Fibroblast of lung (primary cell): ENCODE measurements around the gene NRGN. TPM values are rescaled to one million over a fixed set of nuclear protein-coding genes. Genes with fewer than 3 reads are reported as not detected.
A peak's percentile ranks its signal among the peaks of the same experiment; 100 is the strongest.

ENCODE experiments used
- DNase-seq, 2 donors: peaks; one replicate each; pipeline versions ENCODE4 v3.0.0 to v3.0.0-alpha.2; 2010; ENCODE audit warnings: low read depth in 2 of 2
- H2AFZ ChIP-seq: 2 replicates; pipeline ENCODE4 v1.5.1; 2012; ENCODE audit warnings: low read length, control low read depth, inconsistent platforms
- H3K27ac ChIP-seq: 2 replicates; pipeline ENCODE4 v1.5.1; 2011; ENCODE audit warnings: low read length, control low read depth; ENCODE audit not compliant: insufficient read depth
- H3K27me3 ChIP-seq: 2 replicates; pipeline ENCODE4 v1.5.1; 2011; ENCODE audit warnings: mild to moderate bottlenecking, low read length; ENCODE audit not compliant: control insufficient read depth, insufficient read depth
- H3K36me3 ChIP-seq: 2 replicates; pipeline ENCODE4 v1.5.1; 2011; ENCODE audit warnings: low read length; ENCODE audit not compliant: control insufficient read depth, insufficient read depth
- H3K4me1 ChIP-seq: 2 replicates; pipeline ENCODE4 v1.5.1; 2011; ENCODE audit warnings: low read length; ENCODE audit not compliant: control insufficient read depth, insufficient read depth; ENCODE audit errors: extremely low read depth
- H3K4me2 ChIP-seq: 2 replicates; pipeline ENCODE4 v1.5.1; 2011; ENCODE audit warnings: low read length, control low read depth; ENCODE audit not compliant: insufficient read depth; ENCODE audit errors: extremely low read depth
- H3K4me3 ChIP-seq, 4 experiments: fragments of 200-600 bp in 1 of 4; sonication (generic) in 1 of 4; replicated peaks in 1 of 4; 2 replicates each; pipeline ENCODE4 v1.5.1; 2011 to 2016; ENCODE audit warnings: low read length in 4 of 4, low read depth in 3 of 4, mild to moderate bottlenecking in 3 of 4, control low read depth in 2 of 4, inconsistent platforms in 1 of 4, mixed read lengths in 1 of 4; ENCODE audit not compliant: insufficient read depth in 1 of 4; ENCODE audit errors: control extremely low read depth in 1 of 4
- H3K79me2 ChIP-seq: 2 replicates; pipeline ENCODE4 v1.5.1; 2012; ENCODE audit warnings: mild to moderate bottlenecking, low read length, inconsistent platforms; ENCODE audit not compliant: control insufficient read depth, insufficient read depth
- H3K9ac ChIP-seq: 2 replicates; pipeline ENCODE4 v1.5.1; 2011; ENCODE audit warnings: mild to moderate bottlenecking, low read length, control low read depth; ENCODE audit not compliant: insufficient read depth
- H3K9me3 ChIP-seq: 2 replicates; pipeline ENCODE4 v1.5.1; 2012; ENCODE audit warnings: low read depth, low read length; ENCODE audit not compliant: control insufficient read depth, insufficient read depth
- H4K20me1 ChIP-seq: 2 replicates; pipeline ENCODE4 v1.5.1; 2011; ENCODE audit warnings: low read length; ENCODE audit not compliant: control insufficient read depth, insufficient read depth; ENCODE audit errors: extremely low read depth
- CTCF ChIP-seq, 2 donors: IDR thresholded peaks in 1 of 2; conservative IDR thresholded peaks in 1 of 2; 1 replicate in 1 of 2; 2 replicates in 1 of 2; pipeline ENCODE4 v1.5.1; 2011 to 2012; ENCODE audit warnings: low read length in 2 of 2, control low read depth in 1 of 2, inconsistent platforms in 1 of 2, low read depth in 1 of 2, mild to moderate bottlenecking in 1 of 2
- EZH2 ChIP-seq: IDR thresholded peaks from 2 replicates; pipeline ENCODE4 v1.5.1; 2012; ENCODE audit warnings: low read length, control low read depth, mild to moderate bottlenecking; ENCODE audit errors: missing control alignments
- polyA plus RNA-seq, 2 donors: library from polyadenylated mRNA; depleted of rRNA in 1 of 2; stranded (reverse) in 1 of 2; unstranded in 1 of 2; fragments of >200 nt; gene quantifications; 2 replicates each; pipeline ENCODE4 v1.2.1, GENCODE V29; 2011 to 2012; ENCODE audit warnings: missing spikeins in 1 of 2
- total RNA-seq: library from RNA; depleted of rRNA; stranded (reverse); fragments of >200 nt; gene quantifications from 2 replicates; pipeline ENCODE4 v1.2.1, GENCODE V29; 2014

Gene NRGN
- total and polyA plus RNA-seq, 2 donors (not counting 1 experiment from before 2014, with no cell fraction given), result 0.17 to 4.9 TPM

- Histone ChIP-seq H3K9me3 (no peaks in the 10 kb centered on the region), H3K4me2 (peak overlapping the region; percentile 87), H3K9ac (no peak overlapping the region), H3K4me1 (peaks cover 9% of the 10 kb centered on the region), H3K27ac (no peak overlapping the region), H3K4me3 (peak overlapping the region; percentile 9 to 57 (median 28)), H3K36me3 (peaks cover 2% of the 10 kb centered on the region), H2AFZ (no peak overlapping the region), H3K79me2 (no peaks in the 10 kb centered on the region), H3K27me3 (peaks cover 3% of the 10 kb centered on the region), H4K20me1 (no peaks in the 10 kb centered on the region)
- DNase-seq, result no peak
- TF ChIP-seq EZH2, result peak; percentile 54
- TF ChIP-seq CTCF (conservative IDR thresholded peaks at IDR 0.05 in 1 of 2, IDR thresholded peaks at IDR 0.05 in 1 of 2; ENCODE audit: low read depth in 1 of 2, low read length in 2 of 2), result no peak
These were observed 22.9 kb downstream of the NRGN start for GRCh38 chr11:124762624-124763155.

DNA sequence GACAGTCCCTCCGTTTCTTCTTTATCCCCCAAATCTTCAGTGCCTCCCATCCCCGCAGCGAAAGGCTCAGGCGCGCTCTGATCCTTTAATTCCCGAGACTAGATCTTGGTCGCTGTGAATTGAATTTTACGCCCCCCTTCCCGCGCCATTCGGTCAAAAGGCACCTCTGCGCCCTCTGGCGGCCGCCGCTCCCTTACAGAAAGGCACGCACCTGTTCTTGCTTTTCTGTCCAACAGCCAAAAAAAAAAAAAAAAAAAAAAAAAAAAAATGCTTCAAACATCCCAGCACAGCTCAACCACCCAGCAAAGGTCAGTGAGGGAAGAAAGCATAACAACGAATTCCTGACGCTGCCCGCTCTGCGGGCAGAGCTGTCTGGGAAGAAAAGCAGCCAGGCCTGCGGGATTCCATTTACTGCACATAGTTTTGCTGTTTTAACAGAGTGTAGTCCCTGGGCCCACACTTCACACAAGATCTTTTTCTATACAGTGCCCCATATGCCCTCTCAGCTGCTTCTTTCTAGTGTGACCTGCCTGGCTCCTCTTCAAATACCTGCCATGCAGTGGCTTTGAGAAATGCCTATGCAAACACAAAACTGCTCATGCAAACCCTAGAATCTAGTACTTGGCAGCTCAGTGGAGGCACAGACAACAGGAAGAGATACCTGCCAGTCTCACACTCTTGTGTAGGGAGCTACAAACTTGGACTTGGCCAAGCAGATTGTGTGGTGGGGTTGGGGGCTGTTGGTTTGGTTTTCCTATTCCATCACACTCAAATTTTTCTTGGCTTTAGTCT, 23.6 kb downstream of the NRGN start:
- peaks cover 9% of the 10 kb centered on the region for H3K4me1 ChIP-seq
- peak; percentile 50 to 66 for DNase-seq
- H3K9ac ChIP-seq, result no peak overlapping the region
- H3K4me3 ChIP-seq, result peak overlapping the region; percentile 9 to 57 (median 28)
- H3K9me3 ChIP-seq, result no peaks in the 10 kb centered on the region
- peak; percentile 73 to 80 for TF ChIP-seq CTCF (conservative IDR thresholded peaks at IDR 0.05 in 1 of 2, IDR thresholded peaks at IDR 0.05 in 1 of 2; ENCODE audit: low read depth in 1 of 2, low read length in 2 of 2)
- TF ChIP-seq EZH2, result no peak
- no peak overlapping the region for H3K27ac ChIP-seq
- no peaks in the 10 kb centered on the region for H4K20me1 ChIP-seq
- H3K79me2 ChIP-seq, result no peaks in the 10 kb centered on the region
- no peak overlapping the region for H2AFZ ChIP-seq
- H3K4me2 ChIP-seq, result peak overlapping the region; percentile 87
- peaks cover 2% of the 10 kb centered on the region for H3K36me3 ChIP-seq
- H3K27me3 ChIP-seq, result peaks cover 3% of the 10 kb centered on the region

DNA sequence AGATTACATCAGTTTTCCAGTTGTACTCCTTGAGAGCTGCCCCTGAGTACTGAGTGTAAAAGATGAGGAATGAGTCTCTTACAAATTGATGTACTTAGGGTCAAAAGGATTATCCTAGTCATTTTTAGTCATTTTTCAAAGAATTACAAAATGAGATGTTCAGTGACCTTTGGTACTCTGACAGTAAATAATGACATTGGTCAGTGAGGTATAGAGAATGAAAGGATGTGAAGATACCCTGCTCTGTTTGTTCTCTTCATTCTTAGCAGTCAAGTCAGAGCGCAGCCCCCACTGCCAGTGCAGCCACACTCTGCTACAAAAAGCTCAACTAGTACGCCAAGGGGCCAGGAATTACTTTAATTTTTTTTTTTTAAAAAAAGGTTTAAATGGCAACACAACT, 26.4 kb downstream of the NRGN start:
- peaks cover 2% of the 10 kb centered on the region for H3K36me3 ChIP-seq
- H3K27ac ChIP-seq, result no peak overlapping the region
- H3K9me3 ChIP-seq, result no peaks in the 10 kb centered on the region
- TF ChIP-seq EZH2, result no peak
- no peak for TF ChIP-seq CTCF (conservative IDR thresholded peaks at IDR 0.05 in 1 of 2, IDR thresholded peaks at IDR 0.05 in 1 of 2; ENCODE audit: low read depth in 1 of 2, low read length in 2 of 2)
- no peak overlapping the region for H3K4me2 ChIP-seq
- no peak for DNase-seq
- no peaks in the 10 kb centered on the region for H3K79me2 ChIP-seq
- H3K4me3 ChIP-seq, result no peak overlapping the region
- no peaks in the 10 kb centered on the region for H3K27me3 ChIP-seq
- H4K20me1 ChIP-seq, result no peaks in the 10 kb centered on the region
- no peak overlapping the region for H3K9ac ChIP-seq
- no peak overlapping the region for H2AFZ ChIP-seq
- H3K4me1 ChIP-seq, result peaks cover 3% of the 10 kb centered on the region
